ENCODE results near the gene AHI1. TPM values are rescaled to one million over a fixed set of nuclear protein-coding genes. Genes with fewer than 3 reads are reported as not detected.

The AHI1 gene
- total and polyA plus RNA-seq, 2 of the 13 experiments (the other 11 are each of a cell fraction or from before 2014, with no cell fraction given) = 7.2 to 18.6 TPM

- TF ChIP-seq POGK (CRISPR knock-in tag; conservative IDR thresholded peaks at IDR 0.05) (peak; percentile 96), ZNF362 (CRISPR knock-in tag; IDR thresholded peaks at IDR 0.05; ENCODE audit: borderline replicate concordance) (no peak; the same call in 1 of the 2 replicates), ZNF205 (CRISPR knock-in tag; IDR thresholded peaks at IDR 0.05) (0 out of 2 replicates have a peak, but pooled peaks have one; percentile 66), GATAD1 (CRISPR knock-in tag; IDR thresholded peaks at IDR 0.05) (peak; percentile 74), ZNF510 (CRISPR knock-in tag; IDR thresholded peaks at IDR 0.05; ENCODE audit: low read depth) (peak; percentile 74; the same call in 1 of the 2 replicates), FOXO4 (CRISPR knock-in tag; conservative IDR thresholded peaks at IDR 0.05) (peak; percentile 90; the same call in 1 of the 2 replicates), KMT2A (CRISPR knock-in tag; IDR thresholded peaks at IDR 0.05) (peak; percentile 99), ZNF737 (CRISPR knock-in tag; IDR thresholded peaks at IDR 0.05; ENCODE audit: borderline replicate concordance) (0 out of 2 replicates have a peak, but pooled peaks have one; percentile 58), ZMYM2 (CRISPR knock-in tag; IDR thresholded peaks at IDR 0.05) (no peak), CREM (IDR thresholded peaks at IDR 0.05) (peak; percentile 55), CREM (CRISPR knock-in tag; IDR thresholded peaks at IDR 0.05) (0 out of 2 replicates have a peak, but pooled peaks have one; percentile 24), GMEB2 (CRISPR knock-in tag; IDR thresholded peaks at IDR 0.05; ENCODE audit: low read depth) (no peak; the same call in none of the 2 replicates), ZNF30 (CRISPR knock-in tag; IDR thresholded peaks at IDR 0.05) (0 out of 2 replicates have a peak, but pooled peaks have one; percentile 46), MYNN (CRISPR knock-in tag; IDR thresholded peaks at IDR 0.05; ENCODE audit: low read depth) (0 out of 2 replicates have a peak, but pooled peaks have one; percentile 75), SAP130 (CRISPR knock-in tag; IDR thresholded peaks at IDR 0.05; ENCODE audit: low read depth) (peak; percentile 99), LCORL (IDR thresholded peaks at IDR 0.05) (no peak), LCORL (CRISPR knock-in tag; IDR thresholded peaks at IDR 0.05) (peak; percentile 90), AKAP8 (CRISPR knock-in tag; IDR thresholded peaks at IDR 0.05) (peak; percentile 53; the same call in 1 of the 2 replicates), ZBTB44 (CRISPR knock-in tag; IDR thresholded peaks at IDR 0.05) (no peak; the same call in 1 of the 2 replicates), SMYD3 (CRISPR knock-in tag; IDR thresholded peaks at IDR 0.05) (peak; percentile 76; the same call in 1 of the 2 replicates), MED1 (CRISPR knock-in tag; IDR thresholded peaks at IDR 0.05) (peak; percentile 84)
Observed at GRCh38 chr6:135497412-135498184, at the start of gene AHI1 (continued).
